ENCODE measurements around the gene USP47. TPM values are rescaled to one million over a fixed set of nuclear protein-coding genes. Genes with fewer than 3 reads are reported as not detected.

The USP47 gene
- total and polyA plus RNA-seq, 7 donors: 10.6 to 105 (median 84.9) TPM

GRCh38 chr11:11810764-11811726 lies 30.7 kb upstream of the USP47 start:
- TF ChIP-seq CTCF (IDR thresholded peaks at IDR 0.05): no peak
- TF ChIP-seq POLR2AphosphoS5 (IDR thresholded peaks at IDR 0.05): peak in 1 of 4 donors; percentile 11
- intact Hi-C loops (cut with DNase I): no loop called here
- WGBS, 2 donors: 88 to 90% methylated on average over 35 of the region's 35 CpGs
- peaks cover 0 to 66% (median 49%) of the 10 kb centered on the region in 4 donors for H3K4me1 ChIP-seq
- DNase-seq: no peak
- no peaks in the 10 kb centered on the region for H3K27me3 ChIP-seq
- no peaks in the 10 kb centered on the region for H3K9me3 ChIP-seq
- no peaks in the 10 kb centered on the region for H3K36me3 ChIP-seq
- H3K4me3 ChIP-seq: no peak overlapping the region
- H3K27ac ChIP-seq: peak overlapping the region in 3 of 4 donors; percentile 43 to 76 (median 75)

GRCh38 chr11:11813288-11813962 lies 28.3 kb upstream of the USP47 start:
- Histone ChIP-seq H3K4me1 (peaks cover 0 to 52% (median 41%) of the 10 kb centered on the region in 4 donors), H3K27ac (peak overlapping the region; percentile 63 to 78 (median 76)), H3K36me3 (no peaks in the 10 kb centered on the region), H3K9me3 (no peaks in the 10 kb centered on the region), H3K4me3 (no peak overlapping the region), H3K27me3 (no peaks in the 10 kb centered on the region)
- TF ChIP-seq POLR2AphosphoS5 (IDR thresholded peaks at IDR 0.05): peak; percentile 21 to 78 (median 66)
- peak in 2 of 4 donors; percentile 44 to 75 for TF ChIP-seq EP300 (IDR thresholded peaks at IDR 0.05)
- no peak for TF ChIP-seq CTCF (IDR thresholded peaks at IDR 0.05)
- intact Hi-C loops (cut with DNase I): no loop called here
- 63 to 64% methylated on average over 3 of the region's 3 CpGs for WGBS, 2 donors
- DNase-seq: peak; percentile 78

- Histone ChIP-seq H3K27me3 (no peaks in the 10 kb centered on the region), H3K4me1 (peaks cover 0 to 39% (median 29%) of the 10 kb centered on the region in 4 donors), H3K27ac (peak overlapping the region in 2 of 4 donors; percentile 75 to 76), H3K9me3 (no peaks in the 10 kb centered on the region), H3K4me3 (no peak overlapping the region), H3K36me3 (no peaks in the 10 kb centered on the region)
- DNase-seq: no peak
- TF ChIP-seq POLR2AphosphoS5 (IDR thresholded peaks at IDR 0.05) (no peak), EP300 (IDR thresholded peaks at IDR 0.05) (no peak), CTCF (IDR thresholded peaks at IDR 0.05) (no peak), POLR2A (IDR thresholded peaks at IDR 0.05) (no peak)
- intact Hi-C loops (cut with DNase I): no loop called here
- 87 to 90% methylated on average over 7 of the region's 7 CpGs for WGBS, 2 donors
Observed at GRCh38 chr11:11814614-11815452, 26.9 kb upstream of the USP47 start.

GRCh38 chr11:11816511-11817314 lies 25.1 kb upstream of the USP47 start:
- TF ChIP-seq POLR2A (IDR thresholded peaks at IDR 0.05) (no peak), CTCF (IDR thresholded peaks at IDR 0.05) (no peak)
- WGBS, 2 donors: 59 to 64% methylated on average over 2 of the region's 2 CpGs

More at GRCh38 chr11:11816511-11817314, 25.1 kb upstream of the USP47 start:
- intact Hi-C loops (cut with DNase I): no loop called here
- no peak overlapping the region for H3K4me3 ChIP-seq
- no peak for DNase-seq
- H3K27me3 ChIP-seq: no peaks in the 10 kb centered on the region
- peaks cover 0 to 25% (median 18%) of the 10 kb centered on the region in 4 donors for H3K4me1 ChIP-seq
- H3K36me3 ChIP-seq: no peaks in the 10 kb centered on the region
- H3K27ac ChIP-seq: no peak overlapping the region
- no peaks in the 10 kb centered on the region for H3K9me3 ChIP-seq
